ENCODE results near the gene IGSF21. TPM values are rescaled to one million over a fixed set of nuclear protein-coding genes. Genes with fewer than 3 reads are reported as not detected.

The IGSF21 gene
- total RNA-seq, 4 donors from 2014 or later, result 1.2 to 19.1 (median 1.9) TPM; not detected in 1

GRCh38 chr1:18077657-18078215 is 29.9 kb upstream of the IGSF21 start:
- Histone ChIP-seq H3K4me1 (no peaks in the 10 kb centered on the region), H3K27me3 (no peaks in the 10 kb centered on the region), H3K9me3 (no peaks in the 10 kb centered on the region), H3K4me3 (no peak overlapping the region), H3K27ac (no peak overlapping the region), H3K36me3 (no peaks in the 10 kb centered on the region)
- intact Hi-C loops (cut with DNase I; ENCODE audit: low total_unique reads), result no loop called here
- no peak for TF ChIP-seq POLR2A (IDR thresholded peaks at IDR 0.05)
- TF ChIP-seq CTCF (IDR thresholded peaks at IDR 0.05), result no peak
- no peak for DNase-seq

- TF ChIP-seq CTCF (IDR thresholded peaks at IDR 0.05), result no peak
- TF ChIP-seq POLR2A (IDR thresholded peaks at IDR 0.05), result no peak
- intact Hi-C loops (cut with DNase I; ENCODE audit: low total_unique reads), result no loop called here
- no peak for DNase-seq
- Histone ChIP-seq H3K27ac (no peak overlapping the region), H3K4me1 (no peaks in the 10 kb centered on the region), H3K27me3 (no peaks in the 10 kb centered on the region), H3K4me3 (no peak overlapping the region), H3K9me3 (no peaks in the 10 kb centered on the region), H3K36me3 (no peaks in the 10 kb centered on the region)
Observed at GRCh38 chr1:18079941-18080735, 27.5 kb upstream of the IGSF21 start.

- no peak overlapping the region for H3K4me3 ChIP-seq
- H3K4me1 ChIP-seq, result no peaks in the 10 kb centered on the region
- no peak overlapping the region for H3K27ac ChIP-seq
- intact Hi-C loops (cut with DNase I; ENCODE audit: low total_unique reads), result no loop called here
- H3K27me3 ChIP-seq, result no peaks in the 10 kb centered on the region
- H3K9me3 ChIP-seq, result no peaks in the 10 kb centered on the region
- no peak for DNase-seq
- H3K36me3 ChIP-seq, result no peaks in the 10 kb centered on the region
- TF ChIP-seq POLR2A (IDR thresholded peaks at IDR 0.05), result no peak
- TF ChIP-seq CTCF (IDR thresholded peaks at IDR 0.05), result no peak
Observed at GRCh38 chr1:18085387-18086074, 22.1 kb upstream of the IGSF21 start.

- no peak for DNase-seq
- Histone ChIP-seq H3K27ac (no peak overlapping the region), H3K4me3 (no peak overlapping the region), H3K27me3 (no peaks in the 10 kb centered on the region), H3K4me1 (no peaks in the 10 kb centered on the region), H3K9me3 (no peaks in the 10 kb centered on the region), H3K36me3 (no peaks in the 10 kb centered on the region)
- TF ChIP-seq CTCF (IDR thresholded peaks at IDR 0.05) (no peak), POLR2A (IDR thresholded peaks at IDR 0.05) (no peak)
- intact Hi-C loops (cut with DNase I; ENCODE audit: low total_unique reads), result no loop called here
Observed at GRCh38 chr1:18088077-18088594, 19.5 kb upstream of the IGSF21 start.

- Histone ChIP-seq H3K27me3 (no peaks in the 10 kb centered on the region), H3K36me3 (no peaks in the 10 kb centered on the region), H3K9me3 (no peaks in the 10 kb centered on the region), H3K4me3 (no peak overlapping the region), H3K4me1 (no peaks in the 10 kb centered on the region), H3K27ac (no peak overlapping the region)
- no peak for DNase-seq
- intact Hi-C loops (cut with DNase I; ENCODE audit: low total_unique reads), result no loop called here
- TF ChIP-seq POLR2A (IDR thresholded peaks at IDR 0.05), result no peak
- no peak for TF ChIP-seq CTCF (IDR thresholded peaks at IDR 0.05)
Observed at GRCh38 chr1:18089488-18089887, 18.1 kb upstream of the IGSF21 start.
